ENCODE data around the gene TFB1M. TPM values are rescaled to one million over a fixed set of nuclear protein-coding genes. Genes with fewer than 3 reads are reported as not detected.

Gene TFB1M
- total and polyA plus RNA-seq, 9 donors, result 6.7 to 18.5 (median 14.6) TPM

DNA sequence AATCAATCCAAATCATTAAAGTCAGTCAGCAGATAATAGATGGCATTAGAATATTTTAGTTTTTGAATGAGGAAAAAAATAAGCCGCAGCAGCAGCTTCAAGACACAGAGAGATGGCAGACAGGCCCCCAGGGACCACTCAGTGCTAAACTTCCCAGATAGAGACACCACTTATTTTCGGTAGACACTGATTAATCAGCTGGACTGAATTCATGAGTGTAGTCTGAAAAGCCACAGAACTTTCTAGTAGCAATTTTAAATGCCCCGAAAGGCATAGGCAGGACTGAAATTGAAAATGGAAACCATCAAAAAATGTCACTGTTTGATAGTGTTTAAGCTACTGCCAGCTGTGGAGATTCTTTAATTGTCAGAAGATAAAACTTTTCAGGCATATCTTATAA is 53.6 kb downstream of the TFB1M start:
- intact Hi-C loops (cut with DNase I), result no loop called here
- H3K27ac ChIP-seq, result no peak overlapping the region
- 48 to 52% (median 48%) methylated on average over 3 of the region's 3 CpGs for WGBS, 3 donors

DNA sequence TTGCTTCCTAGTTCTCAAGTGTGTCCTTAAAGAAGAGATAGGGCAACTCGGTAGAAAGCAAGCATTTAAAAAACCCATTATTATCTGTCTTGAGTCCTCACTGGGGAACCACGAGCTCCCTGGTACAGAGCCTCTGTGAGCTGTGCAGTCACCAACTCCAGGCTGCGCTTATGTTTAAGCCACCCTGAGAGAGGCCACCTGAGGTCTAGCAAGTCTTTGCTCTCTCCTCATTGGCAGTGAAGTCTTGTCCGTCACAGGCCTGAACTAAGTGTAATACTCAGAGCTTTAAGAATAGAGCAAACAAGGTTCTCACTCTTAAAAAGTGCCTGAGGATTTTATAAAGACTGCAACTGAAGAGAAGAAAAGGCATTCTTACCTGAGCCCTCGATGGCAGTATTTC is 54.4 kb downstream of the TFB1M start:
- DNase-seq, result no peak
- TF ChIP-seq POLR2A (IDR thresholded peaks at IDR 0.05) (no peak), EP300 (IDR thresholded peaks at IDR 0.05) (no peak)
- TF ChIP-seq, protein P1, sequence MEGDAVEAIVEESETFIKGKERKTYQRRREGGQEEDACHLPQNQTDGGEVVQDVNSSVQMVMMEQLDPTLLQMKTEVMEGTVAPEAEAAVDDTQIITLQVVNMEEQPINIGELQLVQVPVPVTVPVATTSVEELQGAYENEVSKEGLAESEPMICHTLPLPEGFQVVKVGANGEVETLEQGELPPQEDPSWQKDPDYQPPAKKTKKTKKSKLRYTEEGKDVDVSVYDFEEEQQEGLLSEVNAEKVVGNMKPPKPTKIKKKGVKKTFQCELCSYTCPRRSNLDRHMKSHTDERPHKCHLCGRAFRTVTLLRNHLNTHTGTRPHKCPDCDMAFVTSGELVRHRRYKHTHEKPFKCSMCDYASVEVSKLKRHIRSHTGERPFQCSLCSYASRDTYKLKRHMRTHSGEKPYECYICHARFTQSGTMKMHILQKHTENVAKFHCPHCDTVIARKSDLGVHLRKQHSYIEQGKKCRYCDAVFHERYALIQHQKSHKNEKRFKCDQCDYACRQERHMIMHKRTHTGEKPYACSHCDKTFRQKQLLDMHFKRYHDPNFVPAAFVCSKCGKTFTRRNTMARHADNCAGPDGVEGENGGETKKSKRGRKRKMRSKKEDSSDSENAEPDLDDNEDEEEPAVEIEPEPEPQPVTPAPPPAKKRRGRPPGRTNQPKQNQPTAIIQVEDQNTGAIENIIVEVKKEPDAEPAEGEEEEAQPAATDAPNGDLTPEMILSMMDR (IDR thresholded peaks at IDR 0.05), result no peak
- Histone ChIP-seq H3K27me3 (no peaks in the 10 kb centered on the region), H3K9me3 (no peaks in the 10 kb centered on the region), H3K4me1 (ENCODE audit: insufficient read depth) (no peaks in the 10 kb centered on the region), H3K36me3 (no peaks in the 10 kb centered on the region), H3K27ac (no peak overlapping the region), H3K4me3 (no peak overlapping the region)
- intact Hi-C loops (cut with DNase I), result loop anchor here in 1 of 4 donors (10.0 kb wide), 1 partner anchor 85 kb away; no protein-coding TSS in a partner anchor
- 88 to 92% (median 90%) methylated on average over 5 of the region's 5 CpGs for WGBS, 3 donors

More for the DNA sequence above, 53.6 kb downstream of the TFB1M start:
- Histone ChIP-seq H3K4me3 (no peak overlapping the region), H3K36me3 (no peaks in the 10 kb centered on the region), H3K4me1 (ENCODE audit: insufficient read depth) (no peaks in the 10 kb centered on the region), H3K9me3 (no peaks in the 10 kb centered on the region), H3K27me3 (no peaks in the 10 kb centered on the region)
- no peak for DNase-seq
- TF ChIP-seq, protein P1 (IDR thresholded peaks at IDR 0.05), result no peak
- TF ChIP-seq EP300 (IDR thresholded peaks at IDR 0.05) (no peak), POLR2A (IDR thresholded peaks at IDR 0.05) (no peak)

DNA sequence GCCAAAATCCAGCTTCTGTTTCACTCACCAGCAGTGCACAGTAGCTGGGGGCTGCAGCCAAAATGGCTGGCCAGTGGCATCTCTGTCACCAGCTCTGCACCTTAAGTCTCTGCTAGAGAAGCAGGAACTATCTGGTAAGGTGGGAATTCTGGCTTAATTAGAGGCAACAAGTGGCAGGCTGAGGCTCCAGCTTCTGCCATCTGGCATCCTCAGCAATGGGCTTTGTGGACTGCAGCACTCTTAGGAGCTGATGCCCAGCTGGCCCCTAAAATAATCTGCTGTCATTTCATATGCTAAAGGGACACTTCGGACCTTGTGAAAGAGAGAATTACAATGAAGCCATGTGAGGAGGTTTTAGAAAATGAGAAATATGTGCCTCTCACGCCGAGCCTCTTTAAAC is 55.1 kb downstream of the TFB1M start:
- H3K9me3 ChIP-seq, result no peaks in the 10 kb centered on the region
- 96 to 98% (median 97%) methylated on average over 3 of the region's 3 CpGs for WGBS, 3 donors
- H3K4me3 ChIP-seq, result no peak overlapping the region
- no peaks in the 10 kb centered on the region for H3K36me3 ChIP-seq
- TF ChIP-seq, protein P1 (IDR thresholded peaks at IDR 0.05), result no peak
- TF ChIP-seq EP300 (IDR thresholded peaks at IDR 0.05) (no peak), POLR2A (IDR thresholded peaks at IDR 0.05) (no peak)
- intact Hi-C loops (cut with DNase I), result loop anchor here in 1 of 4 donors (10.0 kb wide), 1 partner anchor 84 kb away; no protein-coding TSS in a partner anchor
- H3K27me3 ChIP-seq, result no peaks in the 10 kb centered on the region
- H3K4me1 ChIP-seq (ENCODE audit: insufficient read depth), result no peaks in the 10 kb centered on the region
- H3K27ac ChIP-seq, result no peak overlapping the region
- no peak for DNase-seq

DNA sequence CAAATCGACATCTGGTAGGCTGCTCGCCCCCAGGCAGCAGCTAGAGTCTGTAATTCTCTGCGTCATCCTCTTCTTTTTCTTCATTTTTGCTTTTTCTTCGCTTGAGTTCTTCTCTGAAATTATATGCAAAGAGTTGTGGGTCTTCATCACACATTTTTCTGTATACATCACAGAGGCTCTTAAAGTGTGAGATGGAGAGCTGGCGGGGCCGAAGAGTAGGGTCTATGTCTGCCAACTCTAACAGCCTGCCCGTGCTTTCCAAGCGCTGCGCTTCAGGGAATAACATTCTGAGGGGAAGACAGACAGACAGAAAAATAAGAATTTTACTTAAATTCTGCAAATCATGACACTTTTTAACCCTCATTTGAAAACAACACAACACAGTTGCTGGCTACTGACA is 56.5 kb downstream of the TFB1M start:
- H3K4me3 ChIP-seq, result no peak overlapping the region
- TF ChIP-seq, protein P1 (IDR thresholded peaks at IDR 0.05), result no peak
- TF ChIP-seq EP300 (IDR thresholded peaks at IDR 0.05) (no peak), POLR2A (IDR thresholded peaks at IDR 0.05) (no peak)
- no peaks in the 10 kb centered on the region for H3K9me3 ChIP-seq
- H3K36me3 ChIP-seq, result no peaks in the 10 kb centered on the region
- H3K27me3 ChIP-seq, result no peaks in the 10 kb centered on the region
- no peak overlapping the region for H3K27ac ChIP-seq
- DNase-seq, result no peak
- H3K4me1 ChIP-seq (ENCODE audit: insufficient read depth), result no peaks in the 10 kb centered on the region
- intact Hi-C loops (cut with DNase I), result loop anchor here in 1 of 4 donors (10.0 kb wide), 1 partner anchor 83 kb away; no protein-coding TSS in a partner anchor
- WGBS, 3 donors, result 95 to 97% (median 96%) methylated on average over 9 of the region's 9 CpGs

Measured in ovary (tissue), 9 donors.